Left lung (tissue), 10 donors: ENCODE data around the gene CLP1. TPM values are rescaled to one million over a fixed set of nuclear protein-coding genes. Genes with fewer than 3 reads are reported as not detected.
"Not testable (repeated sequence)": the region's sequence is repeated elsewhere in the genome, so short reads cannot be mapped to it uniquely, and the experiment has no call there.

Experiments used
- ATAC-seq: fragments of 200-7000 bp; cut with Tn5 transposase; one replicate; pipeline ENCODE4 v1.9.1; 2020; ENCODE audit warnings: moderate library complexity
- DNase-seq, 4 donors: peaks; one replicate each; pipeline ENCODE4 v3.0.0-alpha.2; 2013 to 2020
- H3K27ac ChIP-seq, 2 donors: fragments of 200-600 bp; sonication (generic) in 1 of 2; one replicate each; pipeline versions ENCODE4 v1.5.0 to v1.8.0; 2020 to 2021
- H3K27me3 ChIP-seq, 2 donors: fragments of 200-600 bp; sonication (generic) in 1 of 2; one replicate each; pipeline versions ENCODE4 v1.5.0 to v1.8.0; 2020 to 2021
- H3K36me3 ChIP-seq, 2 donors: fragments of 200-600 bp; sonication (generic) in 1 of 2; one replicate each; pipeline versions ENCODE4 v1.5.0 to v1.8.0; 2020 to 2021
- H3K4me1 ChIP-seq, 2 donors: fragments of 200-600 bp; one replicate each; pipeline ENCODE4 v1.8.0; 2021
- H3K4me3 ChIP-seq, 2 donors: fragments of 200-600 bp; sonication (generic) in 1 of 2; one replicate each; pipeline versions ENCODE4 v1.5.0 to v1.8.0; 2020 to 2021; ENCODE audit warnings: mild to moderate bottlenecking in 1 of 2
- H3K9me3 ChIP-seq, 2 donors: fragments of 200-600 bp; sonication (generic) in 1 of 2; one replicate each; pipeline versions ENCODE4 v1.5.0 to v1.8.0; 2020 to 2021
- intact Hi-C, 2 donors: fragments of 100-400 bp; cut with DNase I; formaldehyde crosslinking; loops; one replicate each; pipeline versions ENCODE4 v1.11.2 to v1.14.2; 2022
- microRNA-seq, 2 donors: library from miRNA; unstranded; fragments of <30 nt; microRNA quantifications; one replicate each; pipeline ENCODE4, GENCODE V29; 2019
- polyA plus RNA-seq, 6 donors: library from polyadenylated mRNA; unstranded; fragments of 120-200 nt; gene quantifications; one replicate each; pipeline ENCODE4 v1.2.1, GENCODE V29; 2013; ENCODE audit not compliant: insufficient read length in 6 of 6
- total RNA-seq, 2 donors: library from RNA; stranded (reverse); fragmentation: NEBNext Ultra II Directional; extraction: Animal tissue kit (Norgen Biotek cat#: 25700); gene quantifications; one replicate each; pipeline ENCODE4 v1.2.1, GENCODE V29; 2021
- TF ChIP-seq, protein P1 (sequence below), 2 donors: fragments of 200-600 bp; sonication (generic) in 1 of 2; IDR thresholded peaks; one replicate each; pipeline versions ENCODE4 v1.5.0 to v1.8.0; 2021; ENCODE audit warnings: antibody characterized with exemption in 2 of 2
- donor health status: DM: no; HTN: yes; CAD: no.
- donor health status: DM: no; HTN: no; CAD: no.

The CLP1 gene
- total and polyA plus RNA-seq, 8 donors, result 10.1 to 14.3 (median 13.1) TPM

DNA sequence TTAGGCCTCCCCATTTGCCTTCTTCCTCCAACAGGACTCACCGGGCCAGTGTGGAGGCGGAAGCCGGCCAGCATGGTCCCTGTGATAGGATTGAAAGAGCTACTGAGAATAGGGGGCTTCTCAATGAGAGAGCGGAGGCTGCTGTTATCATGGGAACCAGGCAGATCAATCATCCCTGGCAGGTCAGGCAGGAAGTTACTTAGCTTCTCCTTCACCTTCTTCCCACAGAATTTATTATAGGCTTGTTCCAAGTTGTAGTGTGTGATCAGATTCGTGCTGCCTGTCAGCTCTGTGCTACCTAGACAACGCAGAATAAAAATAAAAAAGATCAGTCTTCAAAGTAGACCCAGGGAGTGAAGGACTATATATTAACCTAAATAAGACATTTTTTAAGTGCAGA lies 47.4 kb downstream of the CLP1 start:
- intact Hi-C loops, result no loop called here
- Histone ChIP-seq H3K9me3 (no peaks in the 10 kb centered on the region), H3K36me3 (peaks cover 0 to 72% of the 10 kb centered on the region in 2 donors), H3K4me1 (peaks cover 0 to 6% of the 10 kb centered on the region in 2 donors), H3K27me3 (no peaks in the 10 kb centered on the region), H3K27ac (no peak overlapping the region), H3K4me3 (no peak overlapping the region)
- no peak for DNase-seq
- TF ChIP-seq, protein P1, sequence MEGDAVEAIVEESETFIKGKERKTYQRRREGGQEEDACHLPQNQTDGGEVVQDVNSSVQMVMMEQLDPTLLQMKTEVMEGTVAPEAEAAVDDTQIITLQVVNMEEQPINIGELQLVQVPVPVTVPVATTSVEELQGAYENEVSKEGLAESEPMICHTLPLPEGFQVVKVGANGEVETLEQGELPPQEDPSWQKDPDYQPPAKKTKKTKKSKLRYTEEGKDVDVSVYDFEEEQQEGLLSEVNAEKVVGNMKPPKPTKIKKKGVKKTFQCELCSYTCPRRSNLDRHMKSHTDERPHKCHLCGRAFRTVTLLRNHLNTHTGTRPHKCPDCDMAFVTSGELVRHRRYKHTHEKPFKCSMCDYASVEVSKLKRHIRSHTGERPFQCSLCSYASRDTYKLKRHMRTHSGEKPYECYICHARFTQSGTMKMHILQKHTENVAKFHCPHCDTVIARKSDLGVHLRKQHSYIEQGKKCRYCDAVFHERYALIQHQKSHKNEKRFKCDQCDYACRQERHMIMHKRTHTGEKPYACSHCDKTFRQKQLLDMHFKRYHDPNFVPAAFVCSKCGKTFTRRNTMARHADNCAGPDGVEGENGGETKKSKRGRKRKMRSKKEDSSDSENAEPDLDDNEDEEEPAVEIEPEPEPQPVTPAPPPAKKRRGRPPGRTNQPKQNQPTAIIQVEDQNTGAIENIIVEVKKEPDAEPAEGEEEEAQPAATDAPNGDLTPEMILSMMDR (IDR thresholded peaks at IDR 0.05), result no peak
- ATAC-seq, result no peak

DNA sequence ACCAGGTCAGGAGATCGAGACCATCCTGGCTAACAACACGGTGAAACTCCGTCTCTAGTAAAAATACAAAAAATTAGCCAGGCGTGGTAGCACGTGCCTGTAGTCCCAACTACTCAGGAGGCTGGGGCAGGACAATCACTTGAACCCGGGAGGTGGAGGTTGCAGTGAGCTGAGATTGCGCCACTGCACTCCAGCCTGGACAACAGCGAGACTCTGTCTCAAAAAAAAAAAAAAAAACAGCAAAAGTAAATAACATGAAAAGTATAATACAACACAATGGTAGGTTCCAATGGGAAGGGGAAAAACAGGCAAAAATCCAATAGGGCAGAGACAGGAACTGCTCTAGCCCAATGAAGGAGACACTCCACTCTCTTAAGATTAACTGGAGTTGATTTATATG lies 47.9 kb downstream of the CLP1 start:
- H3K4me3 ChIP-seq, result not testable (repeated sequence)
- peak; percentile 56 for ATAC-seq

DNA sequence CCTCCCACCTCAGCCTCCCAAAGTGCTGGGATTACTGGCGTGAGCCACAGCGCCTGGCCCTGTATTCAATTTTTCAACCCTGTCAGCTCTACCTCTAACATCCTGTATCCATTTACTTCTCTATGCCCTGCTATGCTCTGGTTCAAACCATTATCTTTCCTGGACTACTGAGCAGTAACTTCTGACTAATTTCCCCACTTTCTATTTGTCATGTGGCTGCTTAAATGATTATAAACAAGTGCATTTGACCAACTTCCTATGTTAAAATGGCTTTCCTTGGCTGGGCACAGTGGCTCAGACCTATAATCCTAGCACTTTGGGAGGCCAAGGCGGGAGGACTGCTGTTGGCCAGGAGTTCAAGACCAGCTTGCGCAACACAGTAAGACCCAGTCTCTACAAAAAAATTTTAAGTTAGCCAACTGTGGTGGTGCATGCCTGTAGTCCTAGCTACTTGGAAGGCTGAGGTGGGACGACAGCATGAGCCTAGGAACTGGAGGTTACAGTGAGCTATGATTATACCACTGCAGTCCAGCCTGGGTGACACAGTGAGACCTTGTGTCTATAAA lies 52.3 kb downstream of the CLP1 start:
- peaks cover 19 to 43% of the 10 kb centered on the region in 2 donors for H3K4me1 ChIP-seq
- no peak overlapping the region for H3K4me3 ChIP-seq
- TF ChIP-seq, protein P1 (IDR thresholded peaks at IDR 0.05), result no peak
- DNase-seq, result no peak
- H3K27ac ChIP-seq, result no peak overlapping the region
- no peak for ATAC-seq
- no peaks in the 10 kb centered on the region for H3K9me3 ChIP-seq
- H3K27me3 ChIP-seq, result no peaks in the 10 kb centered on the region
- intact Hi-C loops, result no loop called here
- H3K36me3 ChIP-seq, result peaks cover 0 to 23% of the 10 kb centered on the region in 2 donors

More for the DNA sequence above, 47.9 kb downstream of the CLP1 start:
- H3K9me3 ChIP-seq, H3K27me3 ChIP-seq, H3K27ac ChIP-seq, intact Hi-C loops, DNase-seq: not testable (repeated sequence)
- H3K36me3 ChIP-seq, result peaks cover 0 to 67% of the 10 kb centered on the region in 2 donors
- peaks cover 0 to 11% of the 10 kb centered on the region in 2 donors for H3K4me1 ChIP-seq

Small RNAs within 50 kb of the gene (microRNA-seq; reads per million reads assigned to microRNA genes)
- gene MIR130A, result 6,573 to 8,002 reads per million in 2 donors

Other genes starting within 250 kb of the CLP1 start
- 100 to 1,000 TPM in 1 of 2 donors, 10 to 100 TPM in 1; 95.6 to 185 TPM for gene SLC43A3, start 230.6 kb upstream of the CLP1 start, total RNA-seq
- gene SLC43A3, start 230.6 kb upstream of the CLP1 start, polyA plus RNA-seq, result 10 to 100 TPM; 35.0 to 45.1 (median 40.2) TPM
- 1 to 10 TPM; 2.5 to 4.8 TPM for gene RTN4RL2, start 197.2 kb upstream of the CLP1 start, total RNA-seq
- 1 to 10 TPM in 5 of 6 donors, under 1 TPM in 1; 0.87 to 3.7 (median 2.5) TPM for gene RTN4RL2, start 197.2 kb upstream of the CLP1 start, polyA plus RNA-seq
- gene SLC43A1, start 142.1 kb upstream of the CLP1 start, total RNA-seq, result 10 to 100 TPM; 11.8 to 25.3 TPM
- gene SLC43A1, start 142.1 kb upstream of the CLP1 start, polyA plus RNA-seq, result 10 to 100 TPM; 11.7 to 19.6 (median 18.0) TPM
- 10 to 100 TPM; 21.7 to 39.6 TPM for gene TIMM10, start 127.0 kb upstream of the CLP1 start, total RNA-seq
- gene TIMM10, start 127.0 kb upstream of the CLP1 start, polyA plus RNA-seq, result 10 to 100 TPM; 26.5 to 41.0 (median 33.6) TPM
- not detected for gene SMTNL1, start 120.2 kb upstream of the CLP1 start, total RNA-seq
- under 1 TPM; 0.13 to 0.80 (median 0.42) TPM for gene SMTNL1, start 120.2 kb upstream of the CLP1 start, polyA plus RNA-seq
- 100 to 1,000 TPM in 1 of 2 donors, 10 to 100 TPM in 1; 97.1 to 109 TPM for gene UBE2L6, start 90.1 kb upstream of the CLP1 start, total RNA-seq
- 10 to 100 TPM; 56.1 to 67.0 (median 62.9) TPM for gene UBE2L6, start 90.1 kb upstream of the CLP1 start, polyA plus RNA-seq
- gene SERPING1, start 60.1 kb upstream of the CLP1 start, total RNA-seq, result 100 to 1,000 TPM; 195 to 329 TPM
- gene SERPING1, start 60.1 kb upstream of the CLP1 start, polyA plus RNA-seq, result 100 to 1,000 TPM; 172 to 206 (median 193) TPM
- 1 to 10 TPM; 1.2 to 2.3 TPM for gene YPEL4, start 7.8 kb upstream of the CLP1 start, total RNA-seq
- 10 to 100 TPM in 1 of 6 donors, 1 to 10 TPM in 5; 5.9 to 10.1 (median 7.0) TPM for gene YPEL4, start 7.8 kb upstream of the CLP1 start, polyA plus RNA-seq
- 10 to 100 TPM; 69.9 to 83.6 TPM for gene ZDHHC5, start 10.4 kb downstream of the CLP1 start, total RNA-seq
- gene ZDHHC5, start 10.4 kb downstream of the CLP1 start, polyA plus RNA-seq, result 10 to 100 TPM; 37.5 to 48.8 (median 41.0) TPM
- 10 to 100 TPM; 11.0 to 11.8 TPM for gene MED19, start 54.5 kb downstream of the CLP1 start, total RNA-seq
- gene MED19, start 54.5 kb downstream of the CLP1 start, polyA plus RNA-seq, result 10 to 100 TPM; 14.0 to 21.9 (median 16.0) TPM
- gene TMX2, start 54.8 kb downstream of the CLP1 start, total RNA-seq, result 10 to 100 TPM; 67.7 to 88.3 TPM
- 100 to 1,000 TPM in 1 of 6 donors, 10 to 100 TPM in 5; 88.0 to 107 (median 93.9) TPM for gene TMX2, start 54.8 kb downstream of the CLP1 start, polyA plus RNA-seq
- 100 to 1,000 TPM in 1 of 2 donors, 10 to 100 TPM in 1; 94.1 to 108 TPM for gene SELENOH, start 83.7 kb downstream of the CLP1 start, total RNA-seq
- 100 to 1,000 TPM; 100 to 130 (median 116) TPM for gene SELENOH, start 83.7 kb downstream of the CLP1 start, polyA plus RNA-seq
- not detected for gene BTBD18, start 94.1 kb downstream of the CLP1 start, total RNA-seq
- gene BTBD18, start 94.1 kb downstream of the CLP1 start, polyA plus RNA-seq, result under 1 TPM; 0.21 to 0.56 (median 0.31) TPM
- gene CTNND1, start 104.0 kb downstream of the CLP1 start, total RNA-seq, result 100 to 1,000 TPM; 187 to 217 TPM
- 100 to 1,000 TPM; 229 to 301 (median 268) TPM for gene CTNND1, start 104.0 kb downstream of the CLP1 start, polyA plus RNA-seq